IMR-90 (cell line): Measurements from ENCODE around the gene HAND2.

ENCODE experiments used
- BHLHE40 ChIP-seq: fragments of 150-350 bp; IDR thresholded peaks from 2 replicates; pipeline ENCODE4 v1.6.1; 2016; ENCODE audit warnings: mild to moderate bottlenecking, low read depth, low read length
- CEBPB ChIP-seq: IDR thresholded peaks from 2 replicates; pipeline ENCODE4 v1.6.1; 2012; ENCODE audit warnings: low read depth, low read length, improper control_type of control experiment
- CHD1 ChIP-seq: IDR thresholded peaks from 2 replicates; pipeline ENCODE4 v1.6.1; 2012; ENCODE audit warnings: low read depth, low read length, improper control_type of control experiment
- CTCF ChIP-seq: conservative IDR thresholded peaks from 2 replicates; pipeline ENCODE4 v1.5.1; 2012; ENCODE audit warnings: mild to moderate bottlenecking, low read depth, low read length, improper control_type of control experiment
- MAFK ChIP-seq: IDR thresholded peaks from 2 replicates; pipeline ENCODE4 v1.6.1; 2012; ENCODE audit warnings: low read depth, low read length, improper control_type of control experiment
- MAZ ChIP-seq: IDR thresholded peaks from 2 replicates; pipeline ENCODE4 v1.6.1; 2012; ENCODE audit warnings: low read depth, mild to moderate bottlenecking, low read length, improper control_type of control experiment, moderate library complexity, borderline replicate concordance
- MXI1 ChIP-seq: IDR thresholded peaks from 2 replicates; pipeline ENCODE4 v1.6.1; 2012; ENCODE audit warnings: low read depth, mild to moderate bottlenecking, low read length, moderate library complexity, borderline replicate concordance
- POLR2A ChIP-seq: IDR thresholded peaks from 2 replicates; pipeline ENCODE4 v1.6.1; 2012; ENCODE audit warnings: mild to moderate bottlenecking, low read depth, low read length
- RAD21 ChIP-seq: IDR thresholded peaks from 2 replicates; pipeline ENCODE4 v1.6.1; 2012; ENCODE audit warnings: low read length, improper control_type of control experiment
- RCOR1 ChIP-seq: IDR thresholded peaks from 2 replicates; pipeline ENCODE4 v1.6.1; 2012; ENCODE audit warnings: mild to moderate bottlenecking, low read length, improper control_type of control experiment; ENCODE audit not compliant: insufficient replicate concordance
- RFX5 ChIP-seq: IDR thresholded peaks from 2 replicates; pipeline ENCODE4 v1.8.0; 2012; ENCODE audit warnings: low read depth, mild to moderate bottlenecking, low read length, moderate library complexity

- TF ChIP-seq CTCF (no peak), MXI1 (no peak), POLR2A (no peak), RCOR1 (no peak), MAZ (no peak), CEBPB (no peak), RAD21 (no peak), RFX5 (no peak), CHD1 (no peak), BHLHE40 (no peak), MAFK (no peak)
Observed at GRCh38 chr4:173535957-173536356, 5.9 kb upstream of the HAND2 start.
